HTR-8/SVneo (cell line): ENCODE results near the gene CNR2.
"Not testable (repeated sequence)": the region's sequence is repeated elsewhere in the genome, so short reads cannot be mapped to it uniquely, and the experiment has no call there.

Experiments used
- DNase-seq: peaks from one replicate; pipeline ENCODE4 v3.0.0; 2011; ENCODE audit warnings: low spot score, mixed read lengths; ENCODE audit not compliant: insufficient read length
- FAIRE-seq: peaks from 2 replicates; lab custom pipeline; 2011; peaks lifted over from hg19 to GRCh38; lab: Jason Lieb, UNC

CNR2 gene

GRCh38 chr1:23913212-23913880, at the start of gene CNR2:
Gene CNR2, minus strand, starts transcription at chr1:23913362. Its CDS starts 37,745 bp downstream, at chr1:23875617.
- DNase-seq (no peak), FAIRE-seq (no peak)

GRCh38 chr1:23960291-23961020, 47.3 kb upstream of the CNR2 start:
- DNase-seq: no peak
- FAIRE-seq: no peak

GRCh38 chr1:23959461-23960290, 46.5 kb upstream of the CNR2 start, which contains the start of gene PNRC2:
Gene PNRC2, plus strand, starts transcription at chr1:23959828. Its CDS starts 1,630 bp downstream, at chr1:23961458.
- peak; percentile 95 for DNase-seq
- peak; percentile 71 for FAIRE-seq

GRCh38 chr1:23958810-23959460, 45.8 kb upstream of the CNR2 start:
- FAIRE-seq (no peak), DNase-seq (peak; percentile 79)

- FAIRE-seq, DNase-seq: not testable (repeated sequence)
Measured at GRCh38 chr1:23958040-23958809, 45.1 kb upstream of the CNR2 start.

- DNase-seq (no peak), FAIRE-seq (no peak)
Measured at GRCh38 chr1:23957096-23957495, 43.9 kb upstream of the CNR2 start.

- FAIRE-seq (no peak), DNase-seq (no peak)
Measured at GRCh38 chr1:23953020-23953419, 39.9 kb upstream of the CNR2 start.

- FAIRE-seq (no peak), DNase-seq (no peak)
Measured at GRCh38 chr1:23947366-23947765, 34.2 kb upstream of the CNR2 start.

- no peak for DNase-seq
Measured at GRCh38 chr1:23936481-23937176, 23.5 kb upstream of the CNR2 start.

GRCh38 chr1:23931491-23931880, 18.3 kb upstream of the CNR2 start:
- DNase-seq (no peak), FAIRE-seq (no peak)

More at GRCh38 chr1:23936481-23937176, 23.5 kb upstream of the CNR2 start:
- no peak for FAIRE-seq

GRCh38 chr1:23930861-23931490, 17.8 kb upstream of the CNR2 start:
- FAIRE-seq (no peak), DNase-seq (no peak)

- DNase-seq (no peak), FAIRE-seq (no peak)
Measured at GRCh38 chr1:23930270-23930669, 17.1 kb upstream of the CNR2 start.

- no peak for FAIRE-seq
- no peak for DNase-seq
Measured at GRCh38 chr1:23928789-23929188, 15.6 kb upstream of the CNR2 start.

- FAIRE-seq (no peak), DNase-seq (no peak)
Measured at GRCh38 chr1:23927097-23927496, 13.9 kb upstream of the CNR2 start.

- DNase-seq (no peak), FAIRE-seq (no peak)
Measured at GRCh38 chr1:23925279-23925678, 12.1 kb upstream of the CNR2 start.

GRCh38 chr1:23924601-23925000, 11.4 kb upstream of the CNR2 start:
- DNase-seq (no peak), FAIRE-seq (no peak)

GRCh38 chr1:23923592-23924499, 10.7 kb upstream of the CNR2 start:
- FAIRE-seq (no peak), DNase-seq (no peak)
